NCI-H2171 treated with DMSO at 0.1 percent for 48 hours (cell line): Measurements from ENCODE around the gene HHAT.
A peak's percentile ranks its signal among the peaks of the same experiment; 100 is the strongest.

ENCODE experiments used
- DNase-seq: peaks from one replicate; lab custom pipeline; 2025; lab: John Stamatoyannopoulos, UW

HHAT gene

GRCh38 chr1:210551899-210552298 is 223.2 kb downstream of the HHAT start:
- no peak for DNase-seq

GRCh38 chr1:210553711-210554110 is 225.0 kb downstream of the HHAT start:
- no peak for DNase-seq

GRCh38 chr1:210554382-210554781 is 225.7 kb downstream of the HHAT start:
- no peak for DNase-seq

- DNase-seq, result no peak
Measured at GRCh38 chr1:210556475-210556874, 227.8 kb downstream of the HHAT start.

GRCh38 chr1:210557426-210558077 is 228.8 kb downstream of the HHAT start:
- no peak for DNase-seq

GRCh38 chr1:210558302-210558701 is 229.6 kb downstream of the HHAT start:
- DNase-seq, result peak; percentile 37

GRCh38 chr1:210565306-210565705 is 236.6 kb downstream of the HHAT start:
- DNase-seq, result no peak

GRCh38 chr1:210568631-210569030 is 239.9 kb downstream of the HHAT start:
- DNase-seq, result no peak

- no peak for DNase-seq
Measured at GRCh38 chr1:210570116-210570515, 241.4 kb downstream of the HHAT start.

GRCh38 chr1:210571356-210572284 is 242.9 kb downstream of the HHAT start:
- no peak for DNase-seq

GRCh38 chr1:210573141-210573540 is 244.4 kb downstream of the HHAT start:
- DNase-seq, result no peak

GRCh38 chr1:210582205-210582970 is 253.7 kb downstream of the HHAT start:
- no peak for DNase-seq

- DNase-seq, result peak; percentile 97
Measured at GRCh38 chr1:210584439-210585113, 255.9 kb downstream of the HHAT start.

GRCh38 chr1:210586771-210587170 is 258.1 kb downstream of the HHAT start:
- DNase-seq, result peak; percentile 97

GRCh38 chr1:210587566-210587965 is 258.9 kb downstream of the HHAT start:
- DNase-seq, result peak; percentile 39

- no peak for DNase-seq
Measured at GRCh38 chr1:210588357-210588756, 259.7 kb downstream of the HHAT start.

GRCh38 chr1:210588946-210589345 is 260.2 kb downstream of the HHAT start:
- no peak for DNase-seq

- DNase-seq, result no peak
Measured at GRCh38 chr1:210591214-210591613, 262.5 kb downstream of the HHAT start.

- DNase-seq, result no peak
Measured at GRCh38 chr1:210594605-210595004, 265.9 kb downstream of the HHAT start.

GRCh38 chr1:210596641-210597040 is 267.9 kb downstream of the HHAT start:
- no peak for DNase-seq

GRCh38 chr1:210597555-210598134 is 268.9 kb downstream of the HHAT start:
- no peak for DNase-seq
